Measurements from ENCODE around the gene TGM2. TPM values are rescaled to one million over a fixed set of nuclear protein-coding genes. Genes with fewer than 3 reads are reported as not detected.

Gene TGM2
- total RNA-seq, 2 donors from 2014 or later = 442 to 500 TPM

- peak; percentile 62 for DNase-seq (ENCODE audit: low spot score)
- intact Hi-C loops (cut with DNase I) = no loop called here
Observed at GRCh38 chr20:38129893-38130609, 35.0 kb downstream of the TGM2 start.

- no peak for DNase-seq (ENCODE audit: low spot score)
- intact Hi-C loops (cut with DNase I) = no loop called here
Observed at GRCh38 chr20:38129248-38129865, 35.7 kb downstream of the TGM2 start.

GRCh38 chr20:38128691-38129090, 36.4 kb downstream of the TGM2 start:
- DNase-seq (ENCODE audit: low spot score) = peak; percentile 55

GRCh38 chr20:38127920-38128528, 37.0 kb downstream of the TGM2 start:
- peak; percentile 55 for DNase-seq (ENCODE audit: low spot score)
- intact Hi-C loops (cut with DNase I) = no loop called here

More at GRCh38 chr20:38128691-38129090, 36.4 kb downstream of the TGM2 start:
- intact Hi-C loops (cut with DNase I) = no loop called here

- DNase-seq (ENCODE audit: low spot score) = peak; percentile 79
- intact Hi-C loops (cut with DNase I) = no loop called here
Observed at GRCh38 chr20:38126932-38127621, 38.0 kb downstream of the TGM2 start.

- peak; percentile 64 for DNase-seq (ENCODE audit: low spot score)
- intact Hi-C loops (cut with DNase I) = no loop called here
Observed at GRCh38 chr20:38126146-38126921, 38.7 kb downstream of the TGM2 start.

- peak; percentile 91 for DNase-seq (ENCODE audit: low spot score)
- intact Hi-C loops (cut with DNase I) = no loop called here
Observed at GRCh38 chr20:38125157-38126056, 39.7 kb downstream of the TGM2 start.

- intact Hi-C loops (cut with DNase I) = no loop called here
- DNase-seq (ENCODE audit: low spot score) = peak; percentile 74
Observed at GRCh38 chr20:38123021-38123587, 42.0 kb downstream of the TGM2 start.

- intact Hi-C loops (cut with DNase I) = no loop called here
Observed at GRCh38 chr20:38121741-38122140, 43.3 kb downstream of the TGM2 start.

GRCh38 chr20:38120625-38120988, 44.5 kb downstream of the TGM2 start:
- intact Hi-C loops (cut with DNase I) = no loop called here
- DNase-seq (ENCODE audit: low spot score) = no peak

More at GRCh38 chr20:38121741-38122140, 43.3 kb downstream of the TGM2 start:
- no peak for DNase-seq (ENCODE audit: low spot score)

GRCh38 chr20:38119446-38119845, 45.6 kb downstream of the TGM2 start:
- intact Hi-C loops (cut with DNase I) = no loop called here

GRCh38 chr20:38117635-38118034, 47.4 kb downstream of the TGM2 start:
- intact Hi-C loops (cut with DNase I) = no loop called here
- no peak for DNase-seq (ENCODE audit: low spot score)

More at GRCh38 chr20:38119446-38119845, 45.6 kb downstream of the TGM2 start:
- no peak for DNase-seq (ENCODE audit: low spot score)

- DNase-seq (ENCODE audit: low spot score) = no peak
- intact Hi-C loops (cut with DNase I) = no loop called here
Observed at GRCh38 chr20:38117205-38117604, 47.9 kb downstream of the TGM2 start.

GRCh38 chr20:38116409-38117165, 48.5 kb downstream of the TGM2 start:
- intact Hi-C loops (cut with DNase I) = no loop called here
- DNase-seq (ENCODE audit: low spot score) = no peak

GRCh38 chr20:38115896-38116295, 49.2 kb downstream of the TGM2 start:
- intact Hi-C loops (cut with DNase I) = no loop called here
- DNase-seq (ENCODE audit: low spot score) = no peak

- intact Hi-C loops (cut with DNase I) = no loop called here
- DNase-seq (ENCODE audit: low spot score) = no peak
Observed at GRCh38 chr20:38115205-38115604, 49.9 kb downstream of the TGM2 start.

GRCh38 chr20:38114353-38114791, 50.7 kb downstream of the TGM2 start:
- intact Hi-C loops (cut with DNase I) = no loop called here
- DNase-seq (ENCODE audit: low spot score) = no peak

Measured in posterior vena cava (tissue), 2 donors.